A549 treated with CpdA at 1 μM for 4 hours (cell line): ENCODE data around the gene POLR3C. TPM values are rescaled to one million over a fixed set of nuclear protein-coding genes. Genes with fewer than 3 reads are reported as not detected.

ENCODE experiments used
- total RNA-seq: library from RNA; stranded (reverse); fragments of 200-300 nt; extraction: Qiagen RNA extraction; gene quantifications from 5 replicates; pipeline ENCODE4 v1.2.3, GENCODE V29; 2022; ENCODE audit warnings: low read depth

Gene POLR3C
- total RNA-seq = 32.0 to 38.8 TPM (median 35.2 TPM) in 5 replicates

GRCh38 chr1:145823565-145824498 lies at the start of gene POLR3C, which contains the start of gene RNF115:
TSS of gene POLR3C (plus strand) at chr1:145824200. CDS start at chr1:145825777, 1,577 bp downstream.
TSS of gene RNF115 (minus strand) at chr1:145824095. CDS start at chr1:145823873, 222 bp downstream.

GRCh38 chr1:145845514-145846161 lies 21.6 kb downstream of the POLR3C start, which contains the start of gene NUDT17:
TSS of gene NUDT17 (plus strand) at chr1:145845630. CDS start at chr1:145845641, 11 bp downstream.

GRCh38 chr1:145858901-145859490 lies 35.0 kb downstream of the POLR3C start, which contains the start of gene PIAS3:
TSS of gene PIAS3 (minus strand) at chr1:145859081. CDS start at chr1:145858990, 91 bp downstream.

GRCh38 chr1:145885738-145886287 lies 61.8 kb downstream of the POLR3C start, which contains the start of gene ANKRD35:
TSS of gene ANKRD35 (minus strand) at chr1:145885866. CDS start at chr1:145885758, 108 bp downstream.

Other genes starting within 250 kb of the POLR3C start
- gene GPR89A, start 216.2 kb upstream of the POLR3C start, total RNA-seq = 14.1 to 16.6 TPM (median 14.3 TPM) in 5 replicates
- gene PDZK1, start 116.8 kb upstream of the POLR3C start, total RNA-seq = 0.45 to 1.2 TPM (median 0.86 TPM) in 5 replicates
- 0.10 TPM in 1 of 5 replicates, not detected in the others for gene CD160, start 104.7 kb upstream of the POLR3C start, total RNA-seq
- gene RNF115, start 105 bp upstream of the POLR3C start, total RNA-seq = 9.4 to 12.2 TPM (median 10.8 TPM) in 5 replicates
- 5.1 to 6.4 TPM (median 5.6 TPM) in 5 replicates for gene NUDT17, start 21.4 kb downstream of the POLR3C start, total RNA-seq
- gene PIAS3, start 34.9 kb downstream of the POLR3C start, total RNA-seq = 22.0 to 28.1 TPM (median 26.4 TPM) in 5 replicates
- 0.04 TPM in 1 of 5 replicates, not detected in the others for gene ANKRD35, start 61.7 kb downstream of the POLR3C start, total RNA-seq
- 0.23 to 0.48 TPM (median 0.35 TPM) in 5 replicates for gene ITGA10, start 85.8 kb downstream of the POLR3C start, total RNA-seq
- gene PEX11B, start 94.5 kb downstream of the POLR3C start, total RNA-seq = 19.4 to 23.4 TPM (median 22.0 TPM) in 5 replicates
- 193 to 235 TPM (median 203 TPM) in 5 replicates for gene RBM8A, start 103.3 kb downstream of the POLR3C start, total RNA-seq
- 7.8 to 11.1 TPM (median 9.4 TPM) in 5 replicates for gene LIX1L, start 133.8 kb downstream of the POLR3C start, total RNA-seq
- 0.12 to 0.27 TPM (median 0.17 TPM) in 5 replicates for gene ANKRD34A, start 140.4 kb downstream of the POLR3C start, total RNA-seq
- 9.0 to 11.0 TPM (median 9.6 TPM) in 5 replicates for gene POLR3GL, start 140.5 kb downstream of the POLR3C start, total RNA-seq
- gene TXNIP, start 172.4 kb downstream of the POLR3C start, total RNA-seq = 0.13 to 0.49 TPM (median 0.19 TPM) in 5 replicates
- gene HJV, start 197.5 kb downstream of the POLR3C start, total RNA-seq = not detected in 5 replicates